GM12875 (cell line): ENCODE data around the gene HS6ST2.

Experiments used
- H3K4me3 ChIP-seq: one replicate; pipeline ENCODE4 v1.5.1; 2011; ENCODE audit warnings: low read depth, low read length, control low read depth
- TF ChIP-seq, protein P1 (sequence below): IDR thresholded peaks from 2 replicates; pipeline ENCODE4 v1.5.1; 2011; ENCODE audit warnings: low read depth, mild to moderate bottlenecking, control low read depth, inconsistent platforms, low read length, moderate library complexity, borderline replicate concordance; ENCODE audit not compliant: insufficient read depth

Gene HS6ST2

DNA sequence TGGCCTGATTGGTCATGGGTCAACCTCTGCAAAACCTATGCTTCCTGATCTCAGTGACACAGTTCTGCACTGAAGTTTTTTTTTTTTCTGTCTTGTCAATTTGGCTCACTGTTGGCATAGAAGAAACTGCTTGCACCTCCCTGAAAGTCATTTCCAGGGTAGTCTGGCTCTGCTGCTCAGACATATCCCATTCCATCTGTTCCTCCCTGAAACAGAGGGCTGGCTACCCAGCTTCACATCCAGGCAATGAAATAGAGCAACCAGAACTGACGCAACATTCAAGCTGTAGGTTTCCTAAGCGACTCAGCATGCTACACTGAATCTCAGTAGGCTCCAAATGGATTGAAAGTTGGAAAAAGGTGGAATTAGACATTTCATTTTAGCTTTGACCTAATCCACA, 292.8 kb downstream of the HS6ST2 start:
- TF ChIP-seq, protein P1, sequence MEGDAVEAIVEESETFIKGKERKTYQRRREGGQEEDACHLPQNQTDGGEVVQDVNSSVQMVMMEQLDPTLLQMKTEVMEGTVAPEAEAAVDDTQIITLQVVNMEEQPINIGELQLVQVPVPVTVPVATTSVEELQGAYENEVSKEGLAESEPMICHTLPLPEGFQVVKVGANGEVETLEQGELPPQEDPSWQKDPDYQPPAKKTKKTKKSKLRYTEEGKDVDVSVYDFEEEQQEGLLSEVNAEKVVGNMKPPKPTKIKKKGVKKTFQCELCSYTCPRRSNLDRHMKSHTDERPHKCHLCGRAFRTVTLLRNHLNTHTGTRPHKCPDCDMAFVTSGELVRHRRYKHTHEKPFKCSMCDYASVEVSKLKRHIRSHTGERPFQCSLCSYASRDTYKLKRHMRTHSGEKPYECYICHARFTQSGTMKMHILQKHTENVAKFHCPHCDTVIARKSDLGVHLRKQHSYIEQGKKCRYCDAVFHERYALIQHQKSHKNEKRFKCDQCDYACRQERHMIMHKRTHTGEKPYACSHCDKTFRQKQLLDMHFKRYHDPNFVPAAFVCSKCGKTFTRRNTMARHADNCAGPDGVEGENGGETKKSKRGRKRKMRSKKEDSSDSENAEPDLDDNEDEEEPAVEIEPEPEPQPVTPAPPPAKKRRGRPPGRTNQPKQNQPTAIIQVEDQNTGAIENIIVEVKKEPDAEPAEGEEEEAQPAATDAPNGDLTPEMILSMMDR = no peak
- H3K4me3 ChIP-seq = no peak overlapping the region

DNA sequence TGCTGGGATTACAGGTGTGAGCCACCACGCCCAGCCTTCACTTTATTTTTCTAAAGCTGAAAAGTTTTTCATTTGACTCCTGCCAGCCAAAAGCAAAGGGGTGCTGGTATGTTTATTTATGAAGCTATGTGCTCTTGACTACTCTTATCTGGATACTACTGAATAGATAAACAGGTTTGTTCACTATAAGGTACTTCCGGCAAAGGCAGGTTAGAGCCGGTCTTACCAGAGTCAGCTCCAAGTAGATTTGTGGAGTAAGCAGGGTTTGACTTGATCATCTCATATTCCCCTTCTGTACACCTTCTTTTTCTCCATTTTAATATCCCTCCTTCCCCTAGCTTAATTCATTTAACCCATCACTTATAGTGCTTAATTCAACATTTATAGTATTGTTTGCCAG, 294.2 kb downstream of the HS6ST2 start:
- TF ChIP-seq, protein P1 = no peak
- H3K4me3 ChIP-seq = no peak overlapping the region

DNA sequence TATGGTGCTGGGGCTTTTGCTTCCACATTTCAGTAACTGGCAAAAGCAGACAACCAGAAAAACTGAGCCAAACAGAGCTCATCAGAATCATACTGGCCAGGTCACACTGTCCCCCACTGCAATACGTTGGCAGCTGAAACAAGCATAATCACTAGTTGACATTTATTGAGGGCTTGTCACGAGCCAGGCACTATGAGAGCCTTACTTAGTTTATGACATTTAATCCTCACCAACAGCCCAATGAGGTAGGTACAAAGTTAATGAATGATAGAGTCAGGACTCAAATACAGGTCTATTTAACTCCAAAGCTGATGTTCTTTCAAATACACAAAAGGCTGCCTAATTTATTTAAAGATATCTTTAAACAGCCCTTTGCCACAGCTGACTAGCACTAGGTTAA, 295.6 kb downstream of the HS6ST2 start:
- H3K4me3 ChIP-seq = no peak overlapping the region
- TF ChIP-seq, protein P1 = no peak

DNA sequence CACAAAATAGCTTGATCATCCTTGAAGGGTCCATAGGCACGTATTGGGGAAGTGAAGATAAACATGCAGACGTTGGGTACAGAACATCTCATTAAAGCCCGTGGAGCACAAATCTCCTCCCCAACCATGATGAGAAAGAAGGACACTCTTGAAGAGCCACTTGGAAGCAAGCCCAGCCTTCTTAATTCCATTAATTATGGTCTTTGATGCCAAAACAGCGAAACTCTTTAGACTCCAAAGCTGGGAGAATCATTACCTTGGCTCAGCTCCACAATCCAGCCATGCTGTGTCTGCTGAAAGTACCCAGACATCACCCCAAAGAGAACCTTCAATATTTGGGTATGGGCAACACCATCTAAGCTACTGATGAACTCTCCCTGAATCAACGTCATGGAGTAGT, 300.6 kb downstream of the HS6ST2 start:
- H3K4me3 ChIP-seq = no peak overlapping the region

DNA sequence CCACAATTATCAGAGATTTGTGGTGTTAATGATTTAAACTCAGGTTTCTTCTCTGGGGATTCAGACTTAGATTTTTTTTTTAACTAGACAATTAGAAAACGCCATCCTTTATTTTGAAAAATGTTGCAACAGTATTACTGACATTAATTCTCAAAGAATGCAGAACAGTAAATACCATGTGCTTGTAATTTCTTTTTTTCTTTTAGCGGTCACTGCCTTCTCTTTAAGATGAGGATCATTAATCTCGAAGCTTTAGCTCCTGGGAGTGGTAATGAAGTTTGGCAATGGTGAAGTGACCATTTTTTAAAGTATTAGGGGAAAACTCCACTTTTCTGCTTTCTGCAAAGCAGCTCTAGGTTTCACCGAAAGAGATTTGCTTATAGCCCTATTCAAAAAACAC, 305.6 kb downstream of the HS6ST2 start:
- TF ChIP-seq, protein P1 = no peak
- no peak overlapping the region for H3K4me3 ChIP-seq

More for the DNA sequence above, 300.6 kb downstream of the HS6ST2 start:
- TF ChIP-seq, protein P1 = no peak

DNA sequence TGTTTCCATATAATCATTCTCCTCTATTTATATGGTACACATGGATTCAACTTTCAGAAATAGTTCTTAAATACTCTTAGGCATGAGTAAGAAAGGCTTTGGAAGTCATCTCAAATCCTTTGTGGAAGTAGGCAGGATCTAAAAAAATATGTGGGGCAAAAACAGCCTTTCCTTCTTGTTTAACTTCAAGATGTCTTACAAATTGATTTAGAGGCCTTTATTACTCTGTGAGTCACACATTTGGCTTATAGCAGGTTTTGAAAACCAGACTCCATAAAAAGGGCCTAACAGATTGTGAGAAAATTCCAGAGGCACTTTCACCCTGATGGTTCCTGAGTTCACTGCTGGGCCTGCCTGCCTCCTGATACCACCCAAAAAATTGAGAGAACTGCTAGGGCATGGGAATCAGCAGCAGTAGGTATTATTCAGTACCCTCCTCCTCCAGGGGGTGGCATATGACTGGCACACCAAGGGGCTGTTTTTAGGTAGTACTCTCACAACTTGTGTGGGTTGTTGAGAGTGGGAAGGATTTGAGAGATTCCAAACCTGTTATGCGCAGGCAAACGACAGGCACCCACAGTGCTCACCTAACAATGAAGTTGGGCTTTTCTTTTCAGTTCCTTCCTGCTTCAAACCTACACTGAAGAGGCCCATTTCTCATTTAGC, 306.9 kb downstream of the HS6ST2 start:
- H3K4me3 ChIP-seq = no peak overlapping the region
- TF ChIP-seq, protein P1 = no peak

DNA sequence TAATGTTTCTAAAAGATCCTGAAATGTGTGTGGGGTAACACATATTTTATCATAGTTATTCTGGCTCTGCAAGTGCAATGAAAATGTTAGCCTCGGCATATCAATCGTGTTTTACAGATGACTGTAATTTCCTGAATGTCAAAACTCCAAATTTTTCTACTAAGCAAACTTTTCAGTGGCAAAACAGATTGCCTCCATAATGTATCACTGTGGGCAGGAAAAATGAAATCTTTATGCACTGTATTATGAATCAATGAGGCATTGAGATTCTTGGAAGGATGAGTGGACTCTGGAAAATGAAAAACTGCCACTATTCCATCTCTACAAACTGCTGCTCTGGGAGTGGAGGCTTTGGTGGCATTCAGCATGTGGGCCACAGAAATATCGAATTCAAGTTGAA, 309.5 kb downstream of the HS6ST2 start:
- TF ChIP-seq, protein P1 = no peak
- no peak overlapping the region for H3K4me3 ChIP-seq
